Measurements from ENCODE around the gene AFF3. TPM values are rescaled to one million over a fixed set of nuclear protein-coding genes. Genes with fewer than 3 reads are reported as not detected.

The AFF3 gene
- total and polyA plus RNA-seq, 4 donors: 0.48 to 5.3 (median 2.3) TPM

DNA sequence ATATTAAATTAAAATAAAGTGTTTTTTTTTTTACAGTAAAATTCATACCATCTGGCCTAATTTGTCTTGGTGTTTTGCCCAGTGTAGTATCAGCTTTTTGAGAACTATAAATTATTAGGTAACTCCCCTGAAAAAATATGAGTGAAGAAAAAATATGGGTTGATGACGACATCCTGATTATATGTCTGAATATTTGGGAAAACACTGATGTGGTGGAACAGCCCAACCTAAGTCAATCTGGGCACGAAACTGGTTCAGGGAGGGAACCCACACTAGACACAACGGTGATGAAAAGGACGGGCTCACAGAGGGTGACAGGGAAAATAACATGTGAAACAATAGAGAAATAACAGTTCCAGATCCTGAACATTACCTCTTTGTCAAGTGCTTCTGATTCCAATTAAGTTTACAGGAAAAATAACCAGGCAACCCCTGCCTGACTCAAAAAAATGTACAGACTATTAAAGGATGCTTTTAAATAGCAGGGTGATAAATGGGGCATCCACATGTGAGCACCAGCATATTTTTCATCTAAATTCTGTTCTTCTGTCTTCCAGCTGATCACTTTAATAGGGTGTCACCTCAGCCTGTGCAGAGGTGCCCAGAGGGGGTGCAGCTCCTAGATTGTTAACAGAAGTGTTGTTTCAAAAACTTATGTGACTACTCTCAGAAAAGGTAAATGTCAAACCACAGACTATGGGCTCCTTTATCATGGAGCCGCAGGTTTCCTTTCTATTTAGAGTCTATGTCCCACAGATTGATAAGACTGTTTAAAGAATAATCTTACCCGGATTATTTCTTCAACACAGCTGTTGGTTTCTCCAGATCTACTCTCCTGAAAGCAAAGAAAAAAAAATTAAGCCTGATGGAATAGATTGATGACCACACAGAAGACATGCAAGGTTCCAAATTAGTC is 305.4 kb downstream of the AFF3 start:
- no peak overlapping the region for H3K9ac ChIP-seq (ENCODE audit: low read depth in 1 of 2, low read length in 2 of 2)
- TF ChIP-seq FOXA1 (IDR thresholded peaks at IDR 0.05) (no peak), NR2F2 (IDR thresholded peaks at IDR 0.05) (no peak)

GRCh38 chr2:99834426-99834825 is 308.0 kb downstream of the AFF3 start:
- WGBS: 82% methylated on average over 6 of the region's 6 CpGs
- H3K27me3 ChIP-seq (ENCODE audit: control insufficient read depth in 4 of 4, insufficient read depth in 4 of 4, low read length in 3 of 4): no peaks in the 10 kb centered on the region
- H3K4me3 ChIP-seq (ENCODE audit: low read depth in 1 of 3, low read length in 3 of 3): no peak overlapping the region
- DNase-seq (ENCODE audit: low spot score): no peak
- H3K4me1 ChIP-seq (ENCODE audit: control insufficient read depth in 4 of 4, insufficient read depth in 4 of 4, low read length in 3 of 4): no peaks in the 10 kb centered on the region
- no peaks in the 10 kb centered on the region for H3K9me3 ChIP-seq (ENCODE audit: control insufficient read depth in 4 of 4, low read length in 3 of 4)
- no peak overlapping the region for H3K9ac ChIP-seq (ENCODE audit: low read depth in 1 of 2, low read length in 2 of 2)
- H3K27ac ChIP-seq (ENCODE audit: low read depth in 1 of 2, low read length in 2 of 2): no peak overlapping the region
- TF ChIP-seq HNF4A (conservative IDR thresholded peaks at IDR 0.05): no peak
- TF ChIP-seq FOXA2 (IDR thresholded peaks at IDR 0.05): no peak
- TF ChIP-seq RXRA (IDR thresholded peaks at IDR 0.05): no peak
- TF ChIP-seq YY1 (IDR thresholded peaks at IDR 0.05): no peak
- TF ChIP-seq GABPA (IDR thresholded peaks at IDR 0.05 in 1 of 2, conservative IDR thresholded peaks at IDR 0.05 in 1 of 2): no peak
- no peak for TF ChIP-seq RAD21 (IDR thresholded peaks at IDR 0.05)
- no peak for TF ChIP-seq EGR1 (IDR thresholded peaks at IDR 0.05; ENCODE audit: low read depth in 2 of 2)
- no peak for TF ChIP-seq FOXA1 (IDR thresholded peaks at IDR 0.05)
- H3K36me3 ChIP-seq (ENCODE audit: control insufficient read depth in 4 of 4, insufficient read depth in 3 of 4, low read depth in 1 of 4, low read length in 3 of 4): no peaks in the 10 kb centered on the region

More for the DNA sequence above, 305.4 kb downstream of the AFF3 start:
- H3K36me3 ChIP-seq (ENCODE audit: control insufficient read depth in 4 of 4, insufficient read depth in 3 of 4, low read depth in 1 of 4, low read length in 3 of 4): no peaks in the 10 kb centered on the region
- no peak overlapping the region for H3K4me3 ChIP-seq (ENCODE audit: low read depth in 1 of 3, low read length in 3 of 3)
- no peaks in the 10 kb centered on the region for H3K9me3 ChIP-seq (ENCODE audit: control insufficient read depth in 4 of 4, low read length in 3 of 4)
- H3K27ac ChIP-seq (ENCODE audit: low read depth in 1 of 2, low read length in 2 of 2): no peak overlapping the region
- DNase-seq (ENCODE audit: low spot score): no peak
- H3K27me3 ChIP-seq (ENCODE audit: control insufficient read depth in 4 of 4, insufficient read depth in 4 of 4, low read length in 3 of 4): no peaks in the 10 kb centered on the region
- 83% methylated on average over 6 of the region's 6 CpGs for WGBS
- no peaks in the 10 kb centered on the region for H3K4me1 ChIP-seq (ENCODE audit: control insufficient read depth in 4 of 4, insufficient read depth in 4 of 4, low read length in 3 of 4)

- Histone ChIP-seq H3K9me3 (ENCODE audit: control insufficient read depth in 4 of 4, low read length in 3 of 4) (no peaks in the 10 kb centered on the region), H3K36me3 (ENCODE audit: control insufficient read depth in 4 of 4, insufficient read depth in 3 of 4, low read depth in 1 of 4, low read length in 3 of 4) (no peaks in the 10 kb centered on the region), H3K27me3 (ENCODE audit: control insufficient read depth in 4 of 4, insufficient read depth in 4 of 4, low read length in 3 of 4) (no peaks in the 10 kb centered on the region), H3K9ac (ENCODE audit: low read depth in 1 of 2, low read length in 2 of 2) (no peak overlapping the region), H3K27ac (ENCODE audit: low read depth in 1 of 2, low read length in 2 of 2) (no peak overlapping the region), H3K4me3 (ENCODE audit: low read depth in 1 of 3, low read length in 3 of 3) (no peak overlapping the region), H3K4me1 (ENCODE audit: control insufficient read depth in 4 of 4, insufficient read depth in 4 of 4, low read length in 3 of 4) (no peaks in the 10 kb centered on the region)
- TF ChIP-seq EGR1 (IDR thresholded peaks at IDR 0.05; ENCODE audit: low read depth in 2 of 2) (no peak), NR2F2 (IDR thresholded peaks at IDR 0.05) (no peak), RAD21 (IDR thresholded peaks at IDR 0.05) (no peak), SP1 (IDR thresholded peaks at IDR 0.05) (no peak), JUND (IDR thresholded peaks at IDR 0.05) (no peak), GABPA (IDR thresholded peaks at IDR 0.05 in 1 of 2, conservative IDR thresholded peaks at IDR 0.05 in 1 of 2) (no peak), HNF4A (conservative IDR thresholded peaks at IDR 0.05) (no peak), FOXA2 (IDR thresholded peaks at IDR 0.05) (no peak), YY1 (IDR thresholded peaks at IDR 0.05) (no peak), RXRA (IDR thresholded peaks at IDR 0.05) (no peak), FOXA1 (IDR thresholded peaks at IDR 0.05) (no peak), TAF1 (conservative IDR thresholded peaks at IDR 0.05) (no peak), HNF4G (IDR thresholded peaks at IDR 0.05) (no peak)
- TF ChIP-seq, protein P1, sequence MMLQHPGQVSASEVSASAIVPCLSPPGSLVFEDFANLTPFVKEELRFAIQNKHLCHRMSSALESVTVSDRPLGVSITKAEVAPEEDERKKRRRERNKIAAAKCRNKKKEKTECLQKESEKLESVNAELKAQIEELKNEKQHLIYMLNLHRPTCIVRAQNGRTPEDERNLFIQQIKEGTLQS (IDR thresholded peaks at IDR 0.05): no peak
- TF ChIP-seq, protein P2, sequence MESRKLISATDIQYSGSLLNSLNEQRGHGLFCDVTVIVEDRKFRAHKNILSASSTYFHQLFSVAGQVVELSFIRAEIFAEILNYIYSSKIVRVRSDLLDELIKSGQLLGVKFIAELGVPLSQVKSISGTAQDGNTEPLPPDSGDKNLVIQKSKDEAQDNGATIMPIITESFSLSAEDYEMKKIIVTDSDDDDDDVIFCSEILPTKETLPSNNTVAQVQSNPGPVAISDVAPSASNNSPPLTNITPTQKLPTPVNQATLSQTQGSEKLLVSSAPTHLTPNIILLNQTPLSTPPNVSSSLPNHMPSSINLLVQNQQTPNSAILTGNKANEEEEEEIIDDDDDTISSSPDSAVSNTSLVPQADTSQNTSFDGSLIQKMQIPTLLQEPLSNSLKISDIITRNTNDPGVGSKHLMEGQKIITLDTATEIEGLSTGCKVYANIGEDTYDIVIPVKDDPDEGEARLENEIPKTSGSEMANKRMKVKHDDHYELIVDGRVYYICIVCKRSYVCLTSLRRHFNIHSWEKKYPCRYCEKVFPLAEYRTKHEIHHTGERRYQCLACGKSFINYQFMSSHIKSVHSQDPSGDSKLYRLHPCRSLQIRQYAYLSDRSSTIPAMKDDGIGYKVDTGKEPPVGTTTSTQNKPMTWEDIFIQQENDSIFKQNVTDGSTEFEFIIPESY (IDR thresholded peaks at IDR 0.05): no peak
- TF ChIP-seq, protein P3, sequence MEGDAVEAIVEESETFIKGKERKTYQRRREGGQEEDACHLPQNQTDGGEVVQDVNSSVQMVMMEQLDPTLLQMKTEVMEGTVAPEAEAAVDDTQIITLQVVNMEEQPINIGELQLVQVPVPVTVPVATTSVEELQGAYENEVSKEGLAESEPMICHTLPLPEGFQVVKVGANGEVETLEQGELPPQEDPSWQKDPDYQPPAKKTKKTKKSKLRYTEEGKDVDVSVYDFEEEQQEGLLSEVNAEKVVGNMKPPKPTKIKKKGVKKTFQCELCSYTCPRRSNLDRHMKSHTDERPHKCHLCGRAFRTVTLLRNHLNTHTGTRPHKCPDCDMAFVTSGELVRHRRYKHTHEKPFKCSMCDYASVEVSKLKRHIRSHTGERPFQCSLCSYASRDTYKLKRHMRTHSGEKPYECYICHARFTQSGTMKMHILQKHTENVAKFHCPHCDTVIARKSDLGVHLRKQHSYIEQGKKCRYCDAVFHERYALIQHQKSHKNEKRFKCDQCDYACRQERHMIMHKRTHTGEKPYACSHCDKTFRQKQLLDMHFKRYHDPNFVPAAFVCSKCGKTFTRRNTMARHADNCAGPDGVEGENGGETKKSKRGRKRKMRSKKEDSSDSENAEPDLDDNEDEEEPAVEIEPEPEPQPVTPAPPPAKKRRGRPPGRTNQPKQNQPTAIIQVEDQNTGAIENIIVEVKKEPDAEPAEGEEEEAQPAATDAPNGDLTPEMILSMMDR (IDR thresholded peaks at IDR 0.05; ENCODE audit: low read depth, low read length, missing input control): no peak
- DNase-seq (ENCODE audit: low spot score): no peak
- 86% methylated on average over 8 of the region's 8 CpGs for WGBS
These were observed 308.7 kb downstream of the AFF3 start for GRCh38 chr2:99833586-99834201.

Data from liver (tissue), 9 donors.